WTC11 (cell line): ENCODE results near the gene TMEM179B. TPM values are rescaled to one million over a fixed set of nuclear protein-coding genes. Genes with fewer than 3 reads are reported as not detected.

Experiments used
- ATAC-seq: fragments of 200-7000 bp; cut with Tn5 transposase; 2 replicates; pipeline ENCODE4 v1.10.0; 2021; ENCODE audit warnings: mild to moderate bottlenecking, moderate library complexity
- CTCF ChIA-PET: fragments of 300-600 bp; sonication (Branson Sonifier 250); formaldehyde crosslinking; loops from one replicate; lab custom pipeline; 2021; ENCODE audit warnings: antibody characterized with exemption; lab: Charles Lee
- POLR2A ChIA-PET: fragments of 350-600 bp; sonication (Branson Sonifier 250); formaldehyde crosslinking; loops from one replicate; lab custom pipeline; 2021; ENCODE audit warnings: antibody characterized with exemption; lab: Charles Lee
- DNase-seq: peaks from one replicate; pipeline ENCODE4 v3.0.0; 2021; ENCODE audit warnings: low spot score
- H3K27ac Mint-ChIP-seq: 2 replicates; pipeline ENCODE4 v1.8.0; 2021; ENCODE audit warnings: mixed read lengths
- H3K27me3 Mint-ChIP-seq: 2 replicates; pipeline ENCODE4 v1.8.0; 2021; ENCODE audit warnings: low read depth, mild to moderate bottlenecking, moderate library complexity, mixed read lengths
- H3K36me3 Mint-ChIP-seq: 2 replicates; pipeline ENCODE4 v1.8.0; 2021; ENCODE audit warnings: mixed read lengths
- H3K4me1 Mint-ChIP-seq: 2 replicates; pipeline ENCODE4 v1.8.0; 2022; ENCODE audit warnings: mixed read lengths
- H3K4me3 Mint-ChIP-seq: 2 replicates; pipeline ENCODE4 v1.8.0; 2021; ENCODE audit warnings: mild to moderate bottlenecking, moderate library complexity, mixed read lengths
- H3K9me3 Mint-ChIP-seq: 2 replicates; pipeline ENCODE4 v1.8.0; 2021; ENCODE audit warnings: mixed read lengths
- ATF1 ChIP-seq: sonication (generic); formaldehyde crosslinking; IDR thresholded peaks from 2 replicates; pipeline ENCODE4 v1.8.1; 2023; ENCODE audit warnings: mild to moderate bottlenecking, moderate library complexity, missing genetic modification reagents
- ESRRA ChIP-seq: sonication (generic); formaldehyde crosslinking; IDR thresholded peaks from 2 replicates; pipeline ENCODE4 v1.8.1; 2022; ENCODE audit warnings: mild to moderate bottlenecking, missing genetic modification reagents, borderline replicate concordance
- ETV6 ChIP-seq: sonication (generic); formaldehyde crosslinking; IDR thresholded peaks from 2 replicates; pipeline ENCODE4 v1.8.1; 2022; ENCODE audit warnings: mild to moderate bottlenecking, missing genetic modification reagents
- FOXP1 ChIP-seq: sonication (generic); formaldehyde crosslinking; IDR thresholded peaks from 2 replicates; pipeline ENCODE4 v1.8.0; 2022; ENCODE audit warnings: missing genetic modification reagents, mild to moderate bottlenecking, moderate library complexity, borderline replicate concordance
- GTF2I ChIP-seq: fragments of 250-450 bp; sonication (Bioruptor Pico); conservative IDR thresholded peaks from 2 replicates; pipeline ENCODE4 v1.4.0; 2021; ENCODE audit warnings: mild to moderate bottlenecking
- IRF2 ChIP-seq: sonication (generic); formaldehyde crosslinking; IDR thresholded peaks from 2 replicates; pipeline ENCODE4 v1.8.0; 2022; ENCODE audit warnings: low read depth, missing genetic modification reagents, borderline replicate concordance
- JAZF1 ChIP-seq: fragments of 250-450 bp; sonication (Bioruptor Pico); IDR thresholded peaks from 2 replicates; pipeline ENCODE4 v1.9.0; 2021; ENCODE audit warnings: moderate library complexity, mild to moderate bottlenecking, inconsistent platforms
- MAX ChIP-seq: sonication (generic); formaldehyde crosslinking; IDR thresholded peaks from 2 replicates; pipeline ENCODE4 v1.8.0; 2022; ENCODE audit warnings: mild to moderate bottlenecking, missing genetic modification reagents
- NFATC4 ChIP-seq: fragments of 250-450 bp; sonication (Bioruptor Pico); IDR thresholded peaks from 2 replicates; pipeline ENCODE4 v1.9.0; 2021; ENCODE audit warnings: mild to moderate bottlenecking
- NR1H2 ChIP-seq: sonication (generic); formaldehyde crosslinking; IDR thresholded peaks from 2 replicates; pipeline ENCODE4 v1.9.0; 2021; ENCODE audit warnings: mild to moderate bottlenecking, moderate library complexity, missing genetic modification reagents
- PRRX2 ChIP-seq: fragments of 250-450 bp; sonication (Bioruptor Pico); IDR thresholded peaks from 2 replicates; pipeline ENCODE4 v1.8.0; 2021; ENCODE audit warnings: mild to moderate bottlenecking
- SMAD3 ChIP-seq: sonication (generic); formaldehyde crosslinking; IDR thresholded peaks from 2 replicates; pipeline ENCODE4 v1.8.0; 2022; ENCODE audit warnings: missing genetic modification reagents, mild to moderate bottlenecking, borderline replicate concordance
- SP1 ChIP-seq: sonication (generic); formaldehyde crosslinking; conservative IDR thresholded peaks from 2 replicates; pipeline ENCODE4 v1.8.1; 2022; ENCODE audit warnings: missing genetic modification reagents
- TEAD1 ChIP-seq: sonication (generic); formaldehyde crosslinking; IDR thresholded peaks from 2 replicates; pipeline ENCODE4 v1.8.0; 2022; ENCODE audit warnings: mild to moderate bottlenecking, missing genetic modification reagents
- TP53 ChIP-seq: sonication (generic); formaldehyde crosslinking; IDR thresholded peaks from 2 replicates; pipeline ENCODE4 v1.8.1; 2023; ENCODE audit warnings: mild to moderate bottlenecking, missing genetic modification reagents
- ZNF121 ChIP-seq: sonication (generic); formaldehyde crosslinking; IDR thresholded peaks from 2 replicates; pipeline ENCODE4 v1.8.0; 2023; ENCODE audit warnings: missing genetic modification reagents
- ZNF138 ChIP-seq: sonication (generic); formaldehyde crosslinking; conservative IDR thresholded peaks from 2 replicates; pipeline ENCODE4 v1.8.1; 2022; ENCODE audit warnings: mild to moderate bottlenecking, moderate library complexity, missing genetic modification reagents
- ZNF232 ChIP-seq: sonication (generic); formaldehyde crosslinking; IDR thresholded peaks from 2 replicates; pipeline ENCODE4 v1.8.0; 2022; ENCODE audit warnings: mild to moderate bottlenecking, missing genetic modification reagents
- total RNA-seq: library from RNA; stranded (reverse); gene quantifications from 3 replicates; pipeline ENCODE4 v1.2.3, GENCODE V29; 2021
- TF ChIP-seq, protein P1 (sequence below): sonication (generic); formaldehyde crosslinking; IDR thresholded peaks from 2 replicates; pipeline ENCODE4 v1.8.1; 2022; ENCODE audit warnings: low read depth, missing genetic modification reagents, borderline replicate concordance
- TF ChIP-seq, protein P2 (sequence below): sonication (generic); formaldehyde crosslinking; IDR thresholded peaks from 2 replicates; pipeline ENCODE4 v1.8.0; 2022; ENCODE audit warnings: mild to moderate bottlenecking, missing genetic modification reagents
- TF ChIP-seq, protein P3 (sequence below): sonication (generic); formaldehyde crosslinking; IDR thresholded peaks from 2 replicates; pipeline ENCODE4 v1.8.0; 2023; ENCODE audit warnings: missing genetic modification reagents, mild to moderate bottlenecking, borderline replicate concordance
- TF ChIP-seq, protein P4 (sequence below): sonication (generic); formaldehyde crosslinking; IDR thresholded peaks from 2 replicates; pipeline ENCODE4 v1.8.1; 2023; ENCODE audit warnings: mild to moderate bottlenecking, missing genetic modification reagents, moderate library complexity
- TF ChIP-seq, protein P5 (sequence below): fragments of 200-600 bp; IDR thresholded peaks from 2 replicates; pipeline ENCODE4 v1.8.0; 2022; ENCODE audit warnings: antibody characterized with exemption

TMEM179B gene
- total RNA-seq, 1 experiment from 2014 or later, result 21.4 TPM

DNA sequence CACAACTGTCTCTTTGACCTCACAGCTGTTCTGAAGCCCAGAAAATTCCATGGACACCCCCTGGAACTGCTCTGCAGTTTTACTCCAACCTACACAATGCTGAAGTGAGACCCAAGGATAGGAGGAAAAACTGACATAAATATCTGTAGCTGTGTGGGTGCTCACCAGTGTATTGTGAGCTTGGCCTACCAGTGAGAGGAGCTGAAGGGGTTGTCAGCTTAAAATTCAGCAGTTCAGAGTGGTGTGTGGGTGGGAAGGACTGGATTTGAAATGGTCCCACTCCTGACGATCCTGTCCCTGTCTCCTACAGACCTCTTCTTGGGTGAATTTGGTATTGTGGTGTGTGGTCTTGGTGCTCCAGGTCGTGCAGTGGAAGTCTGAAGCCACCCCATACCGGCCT is 2.4 kb downstream of the TMEM179B start:
- Mint-ChIP-seq H3K27me3 (no peaks in the 10 kb centered on the region; the same call in 1 of the 2 replicates), H3K9me3 (no peaks in the 10 kb centered on the region), H3K4me3 (peak overlapping the region; percentile 91), H3K27ac (peak overlapping the region; percentile 94), H3K4me1 (peaks cover 37% of the 10 kb centered on the region), H3K36me3 (peaks cover 34% of the 10 kb centered on the region)
- TF ChIP-seq ETV6 (CRISPR knock-in tag) (no peak), NR1H2 (CRISPR knock-in tag) (no peak), GTF2I (CRISPR knock-in tag) (no peak)
- TF ChIP-seq, protein P1, sequence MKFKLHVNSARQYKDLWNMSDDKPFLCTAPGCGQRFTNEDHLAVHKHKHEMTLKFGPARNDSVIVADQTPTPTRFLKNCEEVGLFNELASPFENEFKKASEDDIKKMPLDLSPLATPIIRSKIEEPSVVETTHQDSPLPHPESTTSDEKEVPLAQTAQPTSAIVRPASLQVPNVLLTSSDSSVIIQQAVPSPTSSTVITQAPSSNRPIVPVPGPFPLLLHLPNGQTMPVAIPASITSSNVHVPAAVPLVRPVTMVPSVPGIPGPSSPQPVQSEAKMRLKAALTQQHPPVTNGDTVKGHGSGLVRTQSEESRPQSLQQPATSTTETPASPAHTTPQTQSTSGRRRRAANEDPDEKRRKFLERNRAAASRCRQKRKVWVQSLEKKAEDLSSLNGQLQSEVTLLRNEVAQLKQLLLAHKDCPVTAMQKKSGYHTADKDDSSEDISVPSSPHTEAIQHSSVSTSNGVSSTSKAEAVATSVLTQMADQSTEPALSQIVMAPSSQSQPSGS (CRISPR knock-in tag), result no peak
- CTCF ChIA-PET, result interaction anchor here (0.6 to 4.6 kb wide), 6 partner anchors 20 to 231 kb away, joined by 3 to 44 read pairs (median 4); partner anchors contain the start of genes HNRNPUL2, STX5, TEX54 and TTC9C
- DNase-seq, result no peak
- no peak for ATAC-seq
- POLR2A ChIA-PET, result interaction anchor here (1.0 to 1.4 kb wide), 3 partner anchors 52 to 82 kb away, joined by 3 to 5 read pairs (median 4); partner anchors contain the start of gene GNG3

DNA sequence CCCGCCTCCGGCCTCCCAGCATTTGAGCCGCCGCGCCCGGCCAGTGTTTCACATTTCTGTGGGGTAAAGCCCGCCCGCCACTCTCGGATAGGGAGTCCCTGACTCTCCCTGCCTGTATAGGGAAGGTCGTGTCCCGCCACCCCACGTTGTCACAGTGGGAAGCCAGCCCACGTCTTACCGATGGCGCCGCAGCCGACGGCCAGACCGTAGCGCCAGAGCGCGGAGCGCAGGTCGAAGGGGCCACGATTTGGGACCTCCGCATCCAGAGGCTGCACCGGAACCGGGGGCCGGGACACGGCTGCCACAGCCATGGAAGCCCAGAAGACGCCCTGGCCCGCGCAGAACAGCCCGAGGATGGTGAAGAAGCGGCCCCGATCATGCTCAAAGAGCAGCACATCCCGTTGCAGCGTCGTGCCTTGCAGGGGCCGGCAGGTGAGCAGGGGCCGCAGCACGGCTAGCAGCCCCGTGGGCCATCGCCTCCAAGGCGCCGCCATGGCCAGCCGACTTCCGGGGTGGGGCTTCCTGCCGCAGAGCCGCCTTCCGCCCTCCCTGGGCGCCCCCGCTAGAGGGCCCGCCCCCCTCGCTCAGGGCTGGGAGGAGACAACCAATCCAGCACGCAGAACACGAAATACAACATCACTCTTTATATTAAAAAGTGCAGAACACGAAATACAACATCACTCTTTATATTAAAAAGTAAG is 4.4 kb downstream of the TMEM179B start, which contains the start of gene TMEM223:
Gene TMEM223 (minus strand): TSS at position 506 of the 701 bp plus-strand sequence. CDS start 12 bp downstream, at position 494.
- H3K36me3 Mint-ChIP-seq, result peaks cover 53% of the 10 kb centered on the region
- CTCF ChIA-PET, result interaction anchor here (0.6 to 1.5 kb wide), 3 partner anchors 38 to 1260 kb away, joined by 3 to 6 read pairs (median 3); partner anchors contain the start of genes LBHD1 and ZBTB3
- peak; percentile 2; the same call in 1 of the 2 replicates for TF ChIP-seq ZNF121 (CRISPR knock-in tag)
- peak; percentile 92 for TF ChIP-seq SP1
- no peak for TF ChIP-seq JAZF1 (CRISPR knock-in tag)
- peak; percentile 84 for TF ChIP-seq ESRRA (CRISPR knock-in tag)
- TF ChIP-seq FOXP1, result peak; percentile 95
- TF ChIP-seq, protein P2, sequence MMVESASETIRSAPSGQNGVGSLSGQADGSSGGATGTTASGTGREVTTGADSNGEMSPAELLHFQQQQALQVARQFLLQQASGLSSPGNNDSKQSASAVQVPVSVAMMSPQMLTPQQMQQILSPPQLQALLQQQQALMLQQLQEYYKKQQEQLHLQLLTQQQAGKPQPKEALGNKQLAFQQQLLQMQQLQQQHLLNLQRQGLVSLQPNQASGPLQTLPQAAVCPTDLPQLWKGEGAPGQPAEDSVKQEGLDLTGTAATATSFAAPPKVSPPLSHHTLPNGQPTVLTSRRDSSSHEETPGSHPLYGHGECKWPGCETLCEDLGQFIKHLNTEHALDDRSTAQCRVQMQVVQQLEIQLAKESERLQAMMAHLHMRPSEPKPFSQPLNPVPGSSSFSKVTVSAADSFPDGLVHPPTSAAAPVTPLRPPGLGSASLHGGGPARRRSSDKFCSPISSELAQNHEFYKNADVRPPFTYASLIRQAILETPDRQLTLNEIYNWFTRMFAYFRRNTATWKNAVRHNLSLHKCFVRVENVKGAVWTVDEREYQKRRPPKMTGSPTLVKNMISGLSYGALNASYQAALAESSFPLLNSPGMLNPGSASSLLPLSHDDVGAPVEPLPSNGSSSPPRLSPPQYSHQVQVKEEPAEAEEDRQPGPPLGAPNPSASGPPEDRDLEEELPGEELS (CRISPR knock-in tag), result 0 out of 2 replicates have a peak, but pooled peaks have one; percentile 35
- peak; percentile 47; the same call in 1 of the 2 replicates for TF ChIP-seq ATF1 (CRISPR knock-in tag)
- TF ChIP-seq NFATC4 (CRISPR knock-in tag), result peak; percentile 69; the same call in 1 of the 2 replicates
- peak; percentile 60; the same call in 1 of the 2 replicates for TF ChIP-seq TP53 (CRISPR knock-in tag)
- TF ChIP-seq IRF2 (CRISPR knock-in tag), result 0 out of 2 replicates have a peak, but pooled peaks have one; percentile 60
- peak; percentile 83 for TF ChIP-seq TEAD1 (CRISPR knock-in tag)
- no peak for TF ChIP-seq ZNF138 (CRISPR knock-in tag)
- TF ChIP-seq, protein P3, sequence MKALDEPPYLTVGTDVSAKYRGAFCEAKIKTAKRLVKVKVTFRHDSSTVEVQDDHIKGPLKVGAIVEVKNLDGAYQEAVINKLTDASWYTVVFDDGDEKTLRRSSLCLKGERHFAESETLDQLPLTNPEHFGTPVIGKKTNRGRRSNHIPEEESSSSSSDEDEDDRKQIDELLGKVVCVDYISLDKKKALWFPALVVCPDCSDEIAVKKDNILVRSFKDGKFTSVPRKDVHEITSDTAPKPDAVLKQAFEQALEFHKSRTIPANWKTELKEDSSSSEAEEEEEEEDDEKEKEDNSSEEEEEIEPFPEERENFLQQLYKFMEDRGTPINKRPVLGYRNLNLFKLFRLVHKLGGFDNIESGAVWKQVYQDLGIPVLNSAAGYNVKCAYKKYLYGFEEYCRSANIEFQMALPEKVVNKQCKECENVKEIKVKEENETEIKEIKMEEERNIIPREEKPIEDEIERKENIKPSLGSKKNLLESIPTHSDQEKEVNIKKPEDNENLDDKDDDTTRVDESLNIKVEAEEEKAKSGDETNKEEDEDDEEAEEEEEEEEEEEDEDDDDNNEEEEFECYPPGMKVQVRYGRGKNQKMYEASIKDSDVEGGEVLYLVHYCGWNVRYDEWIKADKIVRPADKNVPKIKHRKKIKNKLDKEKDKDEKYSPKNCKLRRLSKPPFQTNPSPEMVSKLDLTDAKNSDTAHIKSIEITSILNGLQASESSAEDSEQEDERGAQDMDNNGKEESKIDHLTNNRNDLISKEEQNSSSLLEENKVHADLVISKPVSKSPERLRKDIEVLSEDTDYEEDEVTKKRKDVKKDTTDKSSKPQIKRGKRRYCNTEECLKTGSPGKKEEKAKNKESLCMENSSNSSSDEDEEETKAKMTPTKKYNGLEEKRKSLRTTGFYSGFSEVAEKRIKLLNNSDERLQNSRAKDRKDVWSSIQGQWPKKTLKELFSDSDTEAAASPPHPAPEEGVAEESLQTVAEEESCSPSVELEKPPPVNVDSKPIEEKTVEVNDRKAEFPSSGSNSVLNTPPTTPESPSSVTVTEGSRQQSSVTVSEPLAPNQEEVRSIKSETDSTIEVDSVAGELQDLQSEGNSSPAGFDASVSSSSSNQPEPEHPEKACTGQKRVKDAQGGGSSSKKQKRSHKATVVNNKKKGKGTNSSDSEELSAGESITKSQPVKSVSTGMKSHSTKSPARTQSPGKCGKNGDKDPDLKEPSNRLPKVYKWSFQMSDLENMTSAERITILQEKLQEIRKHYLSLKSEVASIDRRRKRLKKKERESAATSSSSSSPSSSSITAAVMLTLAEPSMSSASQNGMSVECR, result peak; percentile 89; the same call in 1 of the 2 replicates
- TF ChIP-seq MAX (CRISPR knock-in tag), result peak; percentile 86
- TF ChIP-seq ETV6 (CRISPR knock-in tag), result peak; percentile 91
- TF ChIP-seq, protein P4, sequence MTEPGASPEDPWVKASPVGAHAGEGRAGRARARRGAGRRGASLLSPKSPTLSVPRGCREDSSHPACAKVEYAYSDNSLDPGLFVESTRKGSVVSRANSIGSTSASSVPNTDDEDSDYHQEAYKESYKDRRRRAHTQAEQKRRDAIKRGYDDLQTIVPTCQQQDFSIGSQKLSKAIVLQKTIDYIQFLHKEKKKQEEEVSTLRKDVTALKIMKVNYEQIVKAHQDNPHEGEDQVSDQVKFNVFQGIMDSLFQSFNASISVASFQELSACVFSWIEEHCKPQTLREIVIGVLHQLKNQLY (CRISPR knock-in tag), result 0 out of 2 replicates have a peak, but pooled peaks have one; percentile 23
- 0 out of 2 replicates have a peak, but pooled peaks have one; percentile 48 for TF ChIP-seq SMAD3
- TF ChIP-seq, protein P5, sequence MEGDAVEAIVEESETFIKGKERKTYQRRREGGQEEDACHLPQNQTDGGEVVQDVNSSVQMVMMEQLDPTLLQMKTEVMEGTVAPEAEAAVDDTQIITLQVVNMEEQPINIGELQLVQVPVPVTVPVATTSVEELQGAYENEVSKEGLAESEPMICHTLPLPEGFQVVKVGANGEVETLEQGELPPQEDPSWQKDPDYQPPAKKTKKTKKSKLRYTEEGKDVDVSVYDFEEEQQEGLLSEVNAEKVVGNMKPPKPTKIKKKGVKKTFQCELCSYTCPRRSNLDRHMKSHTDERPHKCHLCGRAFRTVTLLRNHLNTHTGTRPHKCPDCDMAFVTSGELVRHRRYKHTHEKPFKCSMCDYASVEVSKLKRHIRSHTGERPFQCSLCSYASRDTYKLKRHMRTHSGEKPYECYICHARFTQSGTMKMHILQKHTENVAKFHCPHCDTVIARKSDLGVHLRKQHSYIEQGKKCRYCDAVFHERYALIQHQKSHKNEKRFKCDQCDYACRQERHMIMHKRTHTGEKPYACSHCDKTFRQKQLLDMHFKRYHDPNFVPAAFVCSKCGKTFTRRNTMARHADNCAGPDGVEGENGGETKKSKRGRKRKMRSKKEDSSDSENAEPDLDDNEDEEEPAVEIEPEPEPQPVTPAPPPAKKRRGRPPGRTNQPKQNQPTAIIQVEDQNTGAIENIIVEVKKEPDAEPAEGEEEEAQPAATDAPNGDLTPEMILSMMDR, result no peak
- peak; percentile 62 for TF ChIP-seq PRRX2 (CRISPR knock-in tag)
- no peak for TF ChIP-seq ZNF232 (CRISPR knock-in tag)

More for the DNA sequence above, 4.4 kb downstream of the TMEM179B start, which contains the start of gene TMEM223:
- H3K27ac Mint-ChIP-seq, result peak within 1 kb of the TSS; percentile 96
- peak within 1 kb of the TSS; percentile 91 for H3K4me3 Mint-ChIP-seq
- peaks cover 30% of the 10 kb centered on the region for H3K4me1 Mint-ChIP-seq
- DNase-seq (peak; percentile 87), ATAC-seq (peak; percentile 60)
- no peaks in the 10 kb centered on the region for H3K9me3 Mint-ChIP-seq
- H3K27me3 Mint-ChIP-seq, result no peaks in the 10 kb centered on the region; the same call in 1 of the 2 replicates
- POLR2A ChIA-PET, result interaction anchor here (0.7 to 1.0 kb wide), 5 partner anchors 38 to 568 kb away, joined by 3 to 5 read pairs (median 3); partner anchors contain the start of genes STX5, TEX54, TUT1 and ZBTB3
